GM19463 (cell line): ENCODE results near the gene PTGES3.
"Not testable (repeated sequence)": the region's sequence is repeated elsewhere in the genome, so short reads cannot be mapped to it uniquely, and the experiment has no call there.

ENCODE experiments used
- ATAC-seq: cut with Tn5 transposase; IDR thresholded peaks from one replicate; pipeline ENCODE4 v1.9.1; 2021; ENCODE audit warnings: mild to moderate bottlenecking, moderate library complexity; ENCODE audit not compliant: unreplicated experiment

Gene PTGES3

DNA sequence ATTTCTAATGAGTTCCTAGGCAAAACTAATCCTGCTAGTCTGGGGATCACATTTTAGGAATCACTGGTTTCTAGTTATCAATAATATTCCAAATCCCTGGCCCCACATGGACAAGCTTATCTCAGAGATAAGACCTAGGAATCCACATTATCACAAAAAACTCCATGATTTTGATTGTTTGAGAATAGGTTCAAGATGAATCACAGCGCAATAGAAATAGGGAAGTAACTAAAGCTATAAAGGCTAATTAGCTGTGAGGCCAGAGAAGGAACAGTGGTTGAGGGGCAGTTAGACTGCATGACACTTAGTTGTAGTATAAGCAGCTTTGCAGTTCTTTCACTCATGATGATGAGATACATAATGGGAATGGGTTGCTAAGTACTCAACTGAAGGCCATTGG is 29.2 kb downstream of the PTGES3 start:
- no peak for ATAC-seq

DNA sequence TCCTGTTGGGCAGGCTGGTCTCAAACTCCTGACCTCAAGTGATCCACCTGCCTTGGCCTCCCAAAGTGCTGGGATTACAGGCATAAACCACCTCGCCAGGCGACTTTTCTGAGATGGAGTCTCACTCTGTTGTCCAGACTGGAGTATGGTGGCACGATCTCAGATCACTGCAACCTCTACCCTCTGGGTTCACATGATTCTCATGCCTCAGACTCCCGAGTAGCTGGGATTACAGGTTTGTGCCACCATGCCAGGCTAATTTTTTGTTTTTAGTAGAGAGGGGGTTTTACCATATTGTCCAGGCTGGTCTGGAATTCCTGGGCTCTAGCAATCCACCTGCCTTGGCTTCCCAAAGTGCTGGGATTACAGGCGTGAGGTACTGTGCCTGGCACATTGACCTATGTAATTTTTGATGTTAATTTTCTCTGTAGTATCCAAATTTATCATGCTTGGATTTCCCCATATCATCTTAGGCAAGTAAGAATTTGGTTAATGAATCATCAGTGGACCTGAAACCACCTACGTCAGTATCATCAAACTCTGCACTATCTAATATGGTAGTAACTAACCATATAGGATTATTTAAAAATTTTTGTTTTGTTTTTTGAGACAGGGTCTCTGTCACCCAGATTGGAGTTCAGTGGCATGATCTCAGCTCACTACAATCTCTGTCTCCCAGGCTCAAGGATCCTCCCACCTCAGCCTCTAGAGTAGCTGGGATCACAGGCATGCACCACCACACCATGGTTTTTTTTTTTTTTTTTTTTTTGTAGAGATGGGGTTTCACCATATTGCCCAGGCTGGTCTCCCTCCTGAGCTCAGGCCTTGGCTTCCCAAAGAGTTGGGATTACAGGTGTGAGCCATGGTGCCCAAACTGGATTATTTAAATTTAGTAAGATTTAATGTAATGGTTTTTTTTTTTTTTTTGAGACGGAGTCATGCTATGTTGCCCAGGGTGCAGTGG is 30.4 kb downstream of the PTGES3 start:
- no peak for ATAC-seq

- ATAC-seq: not testable (repeated sequence)
Measured at GRCh38 chr12:56653781-56654180, 34.3 kb downstream of the PTGES3 start.

DNA sequence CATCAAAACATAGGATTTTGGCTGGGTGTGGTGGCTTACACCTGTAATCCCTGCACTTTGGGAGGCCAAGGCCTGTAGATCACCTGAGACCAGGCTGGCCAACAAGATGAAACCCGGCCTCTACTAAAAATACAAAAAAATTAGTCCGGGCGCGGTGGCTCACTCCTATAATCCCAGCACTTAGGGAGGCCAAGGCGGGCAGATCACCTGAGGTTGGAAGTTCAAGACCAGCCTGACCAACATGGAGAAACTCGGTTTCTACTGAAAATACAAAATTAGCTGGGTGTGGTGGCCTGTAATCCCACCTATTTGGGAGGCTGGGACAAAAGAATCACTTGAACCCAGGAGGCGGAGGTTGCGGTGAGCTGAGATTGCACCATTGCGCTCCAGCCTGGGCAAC is 40.1 kb downstream of the PTGES3 start:
- not testable (repeated sequence) for ATAC-seq

DNA sequence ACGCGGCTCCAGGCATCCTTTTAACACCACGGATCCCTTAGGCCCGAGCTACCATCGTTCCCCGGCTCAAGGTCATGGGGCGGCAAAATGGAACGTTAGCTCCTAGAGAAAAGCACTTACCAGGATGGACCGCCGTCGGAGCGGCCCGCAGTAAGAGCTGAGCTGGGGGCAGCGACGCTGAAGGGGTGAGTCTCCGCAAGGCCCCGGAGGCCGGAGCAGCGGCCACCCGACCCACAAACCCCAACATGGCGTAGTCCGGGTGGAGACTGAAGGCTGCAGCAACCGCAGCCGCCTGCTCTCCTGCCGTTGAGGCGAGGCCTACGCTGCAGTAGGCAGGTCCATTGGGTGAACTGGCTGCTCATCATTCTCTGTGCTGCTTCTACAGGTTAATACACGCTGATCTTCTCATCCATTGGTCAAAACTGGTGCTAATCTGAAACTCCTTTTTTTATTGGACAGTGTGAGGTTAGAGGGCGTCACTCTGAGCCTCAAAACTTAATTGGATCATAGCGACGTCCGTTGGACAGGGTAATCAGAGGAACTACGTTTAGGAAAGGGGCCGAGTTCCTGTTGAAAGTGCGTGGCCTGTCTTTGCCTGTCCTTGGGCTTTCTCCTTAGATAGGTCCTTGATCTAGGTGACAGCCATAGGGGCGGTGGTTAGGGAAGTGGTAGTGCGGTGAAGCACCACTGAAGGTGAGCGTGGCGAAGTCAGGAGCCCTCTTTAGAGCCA is 42.2 kb downstream of the PTGES3 start, which contains the start of gene ATP5F1B:
Gene ATP5F1B (minus strand): TSS at position 268 of the 730 bp plus-strand sequence. CDS start 21 bp downstream, at position 247.
- ATAC-seq: peak; percentile 98

GRCh38 chr12:56645201-56645716 is 42.8 kb downstream of the PTGES3 start:
- ATAC-seq: no peak

- no peak for ATAC-seq
Measured at GRCh38 chr12:56644654-56645053, 43.4 kb downstream of the PTGES3 start.

DNA sequence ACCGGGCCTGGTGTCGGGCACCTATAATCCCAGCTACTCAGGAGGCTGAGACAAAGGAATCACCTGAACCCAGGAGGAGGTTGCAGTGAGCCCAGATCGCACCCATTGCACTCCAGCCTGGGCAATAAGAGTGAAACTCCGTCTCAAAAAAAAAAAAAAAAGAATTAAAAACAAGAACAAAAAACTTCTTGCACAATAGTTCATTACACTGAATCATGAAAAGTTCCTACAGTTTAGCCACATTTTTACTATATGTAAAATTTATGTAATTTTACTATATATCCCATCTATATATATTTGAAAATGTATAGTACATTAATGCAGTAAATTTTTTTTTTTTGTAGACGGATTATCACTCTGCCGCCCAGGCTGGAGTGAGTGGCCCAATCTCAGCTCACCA is 46.9 kb downstream of the PTGES3 start:
- ATAC-seq: no peak

DNA sequence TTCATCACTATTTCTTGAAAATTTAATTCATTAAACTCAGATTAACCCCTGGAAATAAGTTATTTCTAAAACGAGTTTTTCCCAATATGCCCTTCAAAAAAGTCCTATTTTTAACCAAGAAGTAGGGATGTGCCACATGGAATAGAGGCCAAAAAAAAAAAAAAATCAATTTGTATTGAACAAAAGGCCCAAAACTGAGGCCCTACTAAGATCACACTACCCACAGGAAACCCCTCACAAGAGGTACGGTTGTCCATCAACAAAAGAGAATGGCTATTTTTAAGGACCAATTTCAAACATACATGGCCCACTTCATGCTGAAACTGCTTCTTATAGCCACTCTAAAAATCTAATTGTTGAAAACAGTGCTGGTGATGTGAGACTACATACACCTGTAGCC is 50.5 kb downstream of the PTGES3 start:
- ATAC-seq: no peak

DNA sequence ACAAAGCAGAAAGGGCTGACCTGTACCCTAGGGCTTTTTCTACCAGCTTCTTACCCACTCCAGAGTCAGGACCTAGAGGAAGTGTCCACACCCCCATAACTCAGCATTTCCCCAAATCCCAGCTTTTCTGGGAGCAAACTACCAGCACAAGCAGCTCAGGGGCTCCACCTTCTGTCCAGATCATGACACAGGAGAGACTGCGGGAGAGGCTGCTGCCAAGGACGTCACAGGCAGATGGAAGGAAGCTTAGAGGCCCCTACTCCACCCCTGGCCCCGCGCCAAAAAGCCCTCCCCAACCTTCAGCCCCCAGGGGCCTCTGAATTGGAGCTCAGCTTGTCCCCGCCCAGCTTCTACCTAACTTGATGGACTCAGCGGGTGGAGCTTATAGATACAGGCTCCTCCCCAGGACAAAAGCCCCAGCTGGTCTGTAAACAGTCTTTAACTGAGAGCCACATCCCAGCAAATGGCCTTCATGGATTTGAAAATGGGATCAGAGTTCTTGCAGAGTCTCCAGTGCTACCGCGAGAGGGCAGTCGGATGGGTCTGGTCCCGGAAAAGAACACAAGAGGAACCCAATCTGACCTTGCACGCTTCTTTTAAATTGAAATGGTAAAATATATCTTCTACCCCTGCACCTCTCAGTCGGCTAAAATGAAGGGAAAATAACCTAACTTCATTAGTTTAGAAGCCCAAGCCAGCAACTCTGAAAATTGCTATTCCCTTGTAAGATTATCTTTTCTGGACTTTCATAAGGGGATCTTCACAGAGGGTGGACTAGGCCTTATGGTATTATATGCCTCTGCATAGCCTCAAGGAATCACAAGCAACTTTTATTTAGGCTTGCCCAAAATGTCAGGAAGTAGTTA is 51.2 kb downstream of the PTGES3 start:
- peak; percentile 50 for ATAC-seq

GRCh38 chr12:56635806-56636674 is 52.0 kb downstream of the PTGES3 start:
- ATAC-seq: peak; percentile 49

DNA sequence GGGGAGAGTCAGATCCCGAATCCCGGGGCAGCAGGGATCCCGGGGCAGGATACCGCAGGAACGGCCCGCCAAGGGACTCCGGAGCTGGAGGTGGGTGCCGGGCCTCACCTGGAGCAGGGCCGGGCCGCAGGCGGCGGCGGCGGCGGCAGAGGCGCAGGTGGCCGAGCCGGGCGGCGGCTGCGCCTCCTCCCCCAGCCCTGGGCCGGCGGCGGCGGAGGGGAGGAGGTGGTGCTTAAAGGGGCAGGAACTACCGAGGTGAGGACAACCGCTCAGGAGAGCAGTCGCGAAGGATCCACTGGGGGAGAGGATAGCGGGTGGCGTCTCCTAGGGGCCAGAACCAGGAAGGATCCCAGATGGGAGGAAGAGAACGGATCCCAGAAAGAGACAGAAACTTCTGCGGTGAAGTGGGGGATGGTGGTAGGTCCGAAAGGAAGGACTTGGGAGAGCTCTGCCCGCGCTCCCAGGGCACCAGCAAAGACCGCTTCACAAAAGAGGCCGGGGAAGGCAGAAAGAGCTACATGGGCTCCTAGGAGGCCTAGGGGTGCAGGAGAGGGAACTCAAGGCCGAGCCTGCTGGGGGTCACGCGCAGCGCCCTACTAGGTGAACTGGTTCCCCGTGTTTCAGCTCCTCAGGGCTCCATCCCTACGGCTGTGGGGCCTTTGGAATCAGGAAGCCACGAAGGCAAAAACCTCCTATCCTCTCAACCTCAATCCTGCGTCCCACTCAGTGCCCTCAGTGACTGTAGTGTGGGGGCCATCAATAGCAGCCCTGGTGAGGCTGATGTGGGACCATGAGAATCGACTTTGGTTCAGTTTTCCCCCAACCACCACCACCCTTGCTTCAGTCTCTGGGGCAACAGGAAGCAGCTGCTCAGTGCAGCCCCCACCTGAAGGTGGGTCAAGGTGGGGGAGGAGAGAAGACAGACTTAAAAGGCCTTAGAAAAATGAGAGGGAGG is 53.0 kb downstream of the PTGES3 start:
- no peak for ATAC-seq

- no peak for ATAC-seq
Measured at GRCh38 chr12:56634242-56634836, 53.7 kb downstream of the PTGES3 start.

GRCh38 chr12:56633468-56634241 is 54.4 kb downstream of the PTGES3 start:
- no peak for ATAC-seq

GRCh38 chr12:56632701-56633467 is 55.2 kb downstream of the PTGES3 start:
- no peak for ATAC-seq
